IPS-NIHi7 (cell line): ENCODE data around the gene ATP8B4.

Experiments used
- DNase-seq: peaks from one replicate; pipeline ENCODE4 v3.0.0; 2012; ENCODE audit warnings: mixed read lengths; ENCODE audit errors: extremely low spot score

Gene ATP8B4

DNA sequence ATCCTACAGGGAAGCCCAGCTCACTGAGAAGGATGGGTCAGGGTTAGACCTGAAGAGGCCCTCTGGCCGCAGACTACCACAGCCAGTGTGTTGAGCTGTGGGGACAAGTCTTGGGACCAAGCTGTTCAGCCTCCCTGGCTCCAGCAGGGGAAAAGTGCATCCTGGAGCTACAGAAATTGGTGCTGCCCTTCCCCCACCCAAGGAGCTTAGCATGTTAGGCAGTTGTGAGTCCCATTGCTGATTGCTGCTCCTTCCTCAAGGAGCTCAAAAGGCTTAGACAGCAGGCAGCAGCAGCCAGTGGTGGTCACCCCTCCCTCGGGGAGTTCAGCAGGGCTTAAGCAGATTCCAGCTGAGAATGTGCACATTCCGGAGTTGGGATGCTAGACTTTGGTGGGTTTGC, 165.6 kb downstream of the ATP8B4 start:
- no peak for DNase-seq

GRCh38 chr15:49946681-49947080, 172.4 kb downstream of the ATP8B4 start:
- no peak for DNase-seq

DNA sequence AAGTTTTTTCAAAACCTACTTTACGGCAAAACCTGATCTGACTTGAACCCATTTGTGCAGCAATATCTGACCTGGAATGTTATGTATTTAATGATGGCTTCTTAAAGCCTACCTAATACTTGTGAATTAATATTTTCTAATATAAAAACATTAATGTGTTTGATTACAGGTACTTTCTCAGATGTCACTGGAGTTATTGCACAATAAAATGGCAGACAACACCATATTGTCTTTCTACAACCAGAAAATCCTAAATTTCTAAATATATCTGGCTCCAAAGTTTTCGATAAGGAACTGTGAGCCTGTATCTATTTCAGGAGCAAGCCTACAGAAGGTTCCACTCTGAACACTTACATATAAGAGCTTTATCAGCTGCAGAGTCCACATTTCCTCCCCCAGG, 184.5 kb downstream of the ATP8B4 start:
- no peak for DNase-seq

- DNase-seq: no peak
Observed at GRCh38 chr15:49927189-49927861, 191.7 kb downstream of the ATP8B4 start.

DNA sequence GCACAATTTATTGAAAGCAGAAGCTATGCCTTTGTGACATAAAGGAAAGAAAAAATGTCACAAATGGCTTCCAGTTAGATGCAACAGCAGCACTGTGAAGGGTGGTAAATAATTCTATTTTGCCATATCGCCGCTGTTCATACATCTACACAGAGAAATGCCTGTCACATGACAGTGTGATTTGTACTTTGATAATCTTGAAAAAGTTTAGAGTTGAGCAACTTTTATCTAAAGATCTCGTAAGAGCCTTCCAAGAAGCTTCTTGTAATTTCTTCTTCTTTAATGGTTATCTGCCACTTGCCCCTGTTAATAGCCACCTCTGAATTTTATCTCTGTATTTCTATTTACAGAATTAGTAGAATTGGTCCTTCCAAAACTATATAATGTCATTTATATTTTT, 192.3 kb downstream of the ATP8B4 start:
- DNase-seq: no peak

- no peak for DNase-seq
Observed at GRCh38 chr15:49923671-49924070, 195.4 kb downstream of the ATP8B4 start.

GRCh38 chr15:49919034-49919433, 200.0 kb downstream of the ATP8B4 start:
- DNase-seq: no peak

- no peak for DNase-seq
Observed at GRCh38 chr15:49918121-49918520, 200.9 kb downstream of the ATP8B4 start.

DNA sequence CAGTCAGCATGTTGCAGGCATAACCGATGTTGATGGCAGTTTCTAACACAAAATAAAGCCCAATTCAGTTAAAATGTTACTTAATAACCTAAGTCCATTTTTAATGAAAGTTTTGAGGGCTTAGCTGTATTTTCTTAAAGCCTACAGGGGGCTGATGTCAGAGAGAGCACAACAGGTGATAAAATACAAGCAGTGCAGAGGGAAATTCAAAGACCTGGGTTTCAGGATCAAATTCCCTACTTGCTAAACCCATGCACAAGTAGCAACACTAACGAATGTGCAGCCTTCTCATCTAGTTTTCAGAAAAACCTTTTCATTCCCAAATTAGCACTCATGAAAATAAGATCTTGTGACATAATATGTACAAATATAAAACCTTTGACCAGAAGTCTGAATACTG, 202.0 kb downstream of the ATP8B4 start:
- no peak for DNase-seq

- DNase-seq: no peak
Observed at GRCh38 chr15:49915822-49916221, 203.2 kb downstream of the ATP8B4 start.

DNA sequence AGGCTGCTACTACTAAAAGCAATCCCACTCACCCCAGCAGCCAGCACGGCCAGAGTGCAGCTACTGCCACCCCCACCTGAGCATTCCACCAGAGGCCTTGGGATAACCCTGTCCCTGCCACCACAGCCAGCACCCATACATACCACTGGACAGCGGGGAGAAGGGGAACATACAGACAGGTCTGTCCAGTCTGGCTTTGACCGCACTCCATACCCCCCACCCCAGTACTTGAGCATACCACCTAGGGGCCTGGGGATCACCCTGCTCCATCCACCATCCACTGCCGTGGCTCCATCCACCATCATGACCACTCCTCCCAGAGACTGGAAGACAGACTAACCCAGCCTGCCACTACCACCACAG, 210.1 kb downstream of the ATP8B4 start:
- no peak for DNase-seq

DNA sequence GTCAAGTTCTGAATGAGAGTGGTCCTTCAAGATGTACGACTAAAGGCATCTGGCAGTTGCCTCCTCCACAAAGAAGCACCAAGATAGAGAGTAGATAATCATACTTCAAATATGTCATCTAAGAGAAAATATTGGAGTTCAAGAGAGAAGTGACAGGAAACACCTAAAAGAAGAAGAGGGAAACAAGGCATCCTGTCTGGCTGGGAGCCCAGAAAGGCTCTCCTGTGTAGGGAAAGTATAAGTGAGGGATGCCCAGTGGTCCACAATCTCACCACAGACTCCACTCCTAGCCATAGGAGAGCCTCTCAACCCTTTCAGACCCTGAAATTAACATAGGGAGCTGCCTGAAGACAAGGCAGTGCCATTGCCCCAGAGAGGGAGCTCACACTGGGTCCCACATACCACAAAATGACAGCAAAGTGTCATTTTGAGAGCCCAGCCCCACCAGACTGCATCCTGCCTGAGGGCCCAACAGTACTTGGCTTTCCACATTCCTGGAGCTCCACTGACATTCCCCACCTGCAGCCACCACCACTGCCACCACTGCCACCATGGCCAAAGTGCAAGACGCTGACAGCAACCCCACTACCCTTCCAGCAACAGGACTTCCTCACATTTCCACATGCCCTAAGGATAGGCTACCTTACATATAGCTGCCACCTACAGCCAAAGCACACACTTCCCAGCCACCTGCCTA, 210.6 kb downstream of the ATP8B4 start:
- DNase-seq: no peak

GRCh38 chr15:49906966-49907365, 212.1 kb downstream of the ATP8B4 start:
- no peak for DNase-seq

GRCh38 chr15:49905221-49905620, 213.8 kb downstream of the ATP8B4 start:
- DNase-seq: no peak

GRCh38 chr15:49904296-49904695, 214.7 kb downstream of the ATP8B4 start:
- no peak for DNase-seq

- no peak for DNase-seq
Observed at GRCh38 chr15:49902685-49903501, 216.1 kb downstream of the ATP8B4 start.

- no peak for DNase-seq
Observed at GRCh38 chr15:49901996-49902684, 216.9 kb downstream of the ATP8B4 start.

DNA sequence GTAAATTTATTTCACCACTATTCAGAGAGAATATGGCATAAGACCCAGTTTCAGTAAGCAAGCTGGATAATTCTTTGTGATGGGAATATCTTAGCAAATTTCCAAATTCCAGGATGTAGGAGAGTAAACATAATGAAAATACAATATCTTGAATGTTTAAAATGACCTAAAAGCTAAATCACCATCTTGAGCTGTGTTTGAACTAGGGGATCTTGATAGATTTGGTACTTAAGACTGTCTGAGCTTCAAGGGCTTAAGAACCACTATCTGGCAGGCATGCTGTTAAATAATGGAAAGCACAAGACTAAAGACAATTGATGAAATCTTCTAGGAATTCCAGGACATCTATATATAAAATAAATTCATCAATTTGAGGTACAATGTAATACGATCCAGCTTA, 217.7 kb downstream of the ATP8B4 start:
- no peak for DNase-seq

- DNase-seq: no peak
Observed at GRCh38 chr15:49900903-49901235, 218.2 kb downstream of the ATP8B4 start.

DNA sequence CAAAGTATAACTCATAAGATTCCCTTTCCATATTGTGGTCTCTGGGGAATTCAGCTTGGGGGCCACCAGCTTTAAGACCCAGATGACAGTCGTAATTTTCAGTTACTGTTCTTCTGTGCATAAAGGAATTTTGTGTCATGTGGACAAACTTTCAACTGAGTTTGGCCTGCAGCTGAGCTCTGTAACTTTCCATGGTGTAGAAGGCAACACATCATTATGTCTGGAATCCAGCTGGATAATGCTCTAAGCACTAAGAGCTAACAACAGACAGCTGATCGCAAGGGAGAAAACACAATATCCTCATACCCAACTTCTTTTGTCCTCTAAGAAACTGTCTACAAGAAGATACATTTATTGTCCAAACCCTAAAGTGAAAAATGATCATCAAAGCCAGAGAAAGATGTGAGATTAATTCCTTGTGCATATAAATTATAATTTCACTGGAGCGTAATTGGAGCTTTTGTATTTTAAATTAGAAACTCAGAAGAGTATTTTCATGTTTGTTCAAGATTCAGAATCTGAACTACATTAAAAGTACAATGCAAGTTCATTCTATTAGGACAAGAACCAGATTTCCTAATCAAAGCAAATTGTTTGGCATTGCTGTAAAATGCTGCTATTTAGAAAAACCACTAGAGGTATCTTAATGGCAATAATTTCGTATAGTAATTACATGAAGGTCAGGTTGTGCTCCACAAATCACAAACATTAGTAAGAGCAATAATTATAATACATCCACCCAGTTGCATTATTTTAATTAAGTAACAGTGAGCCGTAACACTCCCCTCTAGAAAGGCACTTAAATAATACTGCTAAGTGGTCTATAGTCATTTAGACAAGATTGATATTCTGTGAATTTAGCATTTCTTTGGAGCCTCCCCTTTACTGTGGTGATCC, 218.8 kb downstream of the ATP8B4 start:
- DNase-seq: no peak

DNA sequence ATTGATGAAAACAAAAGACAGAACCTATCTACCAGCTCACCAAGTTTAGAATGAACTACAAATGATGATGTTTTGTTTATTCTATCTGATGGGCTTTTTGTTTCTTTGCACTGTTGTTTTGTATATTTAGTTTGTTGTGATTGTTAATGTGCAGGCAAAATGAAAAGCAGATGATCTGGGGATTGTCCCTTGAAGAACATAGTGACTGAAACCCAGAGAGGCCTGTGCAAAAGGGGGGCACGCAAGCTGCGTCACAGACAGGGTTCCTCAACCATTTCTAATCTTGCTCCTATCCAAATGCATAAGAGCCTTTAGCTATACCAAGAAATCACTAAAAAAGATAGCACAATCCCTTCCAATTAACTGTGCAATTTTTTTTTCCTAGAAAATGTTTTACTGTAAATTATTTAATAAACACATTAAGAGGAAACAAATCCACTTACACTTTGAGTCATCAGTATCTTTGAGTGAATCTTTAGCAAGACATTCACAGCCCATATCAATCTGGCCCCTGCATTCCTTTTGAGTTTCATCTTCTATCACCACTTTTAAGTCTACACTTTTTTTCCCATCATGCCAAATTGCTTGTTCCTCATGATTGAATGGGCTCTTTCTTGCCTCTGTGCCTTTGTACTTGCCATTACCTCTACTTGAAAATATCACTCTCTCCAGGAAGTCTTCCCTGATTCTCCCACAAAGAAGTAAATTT, 220.3 kb downstream of the ATP8B4 start:
- no peak for DNase-seq
